DOHH2 (cell line): ENCODE results near the gene LRRC38.

Experiments used
- H3F3A ChIP-seq: fragments of 200-600 bp; sonication (generic), shearing (Covaris generic); 2 replicates; pipeline ENCODE4 v1.6.0; 2016; ENCODE audit warnings: antibody characterized with exemption, mild to moderate bottlenecking; ENCODE audit not compliant: control insufficient read depth, insufficient read depth
- H3K27ac ChIP-seq: fragments of 200-600 bp; sonication (generic); 2 replicates; pipeline ENCODE4 v1.5.1; 2014; ENCODE audit warnings: low read depth, mild to moderate bottlenecking, low read length, moderate library complexity
- H3K27me3 ChIP-seq: fragments of 200-600 bp; sonication (generic); 2 replicates; pipeline ENCODE4 v1.6.1; 2014; ENCODE audit warnings: mild to moderate bottlenecking, low read length, mixed read lengths; ENCODE audit not compliant: control insufficient read depth
- H3K36me3 ChIP-seq: fragments of 200-600 bp; sonication (generic); 2 replicates; pipeline ENCODE4 v1.6.1; 2014; ENCODE audit warnings: mild to moderate bottlenecking, low read length, moderate library complexity, mixed read lengths; ENCODE audit not compliant: control insufficient read depth
- H3K4me1 ChIP-seq: fragments of 200-600 bp; sonication (generic); 2 replicates; pipeline ENCODE4 v1.6.1; 2014; ENCODE audit warnings: mild to moderate bottlenecking, low read length, mixed read lengths; ENCODE audit not compliant: control insufficient read depth
- H3K4me2 ChIP-seq: fragments of 200-600 bp; sonication (generic); 2 replicates; pipeline ENCODE4 v1.6.0; 2014; ENCODE audit warnings: mild to moderate bottlenecking, low read length, moderate library complexity
- H3K4me3 ChIP-seq: fragments of 200-600 bp; sonication (generic); 2 replicates; pipeline ENCODE4 v1.5.1; 2014; ENCODE audit warnings: mild to moderate bottlenecking, low read length, mixed read lengths
- H3K79me2 ChIP-seq: fragments of 200-600 bp; sonication (generic); 2 replicates; pipeline ENCODE4 v1.6.1; 2014; ENCODE audit warnings: mild to moderate bottlenecking, low read length, mixed read lengths; ENCODE audit not compliant: control insufficient read depth
- H3K9me2 ChIP-seq: fragments of 200-600 bp; sonication (generic); replicated peaks from 2 replicates; pipeline ENCODE4 v1.6.1; 2014; ENCODE audit warnings: mild to moderate bottlenecking, low read length, mixed read lengths; ENCODE audit not compliant: control insufficient read depth
- H3K9me3 ChIP-seq: fragments of 200-600 bp; sonication (generic); 2 replicates; pipeline ENCODE4 v1.6.1; 2014; ENCODE audit warnings: antibody characterized with exemption, low read length, mixed read lengths; ENCODE audit not compliant: control insufficient read depth, insufficient read depth
- H4K20me1 ChIP-seq: fragments of 200-600 bp; sonication (generic); 2 replicates; pipeline ENCODE4 v1.6.0; 2014; ENCODE audit warnings: low read depth, mild to moderate bottlenecking, antibody characterized with exemption, low read length, moderate library complexity; ENCODE audit not compliant: control insufficient read depth, insufficient read depth
- CTCF ChIP-seq: fragments of 200-600 bp; sonication (generic); IDR thresholded peaks from one replicate; pipeline ENCODE4 v1.5.1; 2014; ENCODE audit warnings: antibody characterized with exemption, mild to moderate bottlenecking, low read depth, low read length; ENCODE audit not compliant: poor library complexity, severe bottlenecking
- EZH2phosphoT487 ChIP-seq: fragments of 200-600 bp; sonication (generic); IDR thresholded peaks from 2 replicates; pipeline ENCODE4 v1.6.1; 2017; ENCODE audit warnings: borderline replicate concordance, mild to moderate bottlenecking, antibody characterized with exemption, low read length, moderate library complexity, mixed read lengths

Gene LRRC38

GRCh38 chr1:13498553-13498952 is 15.2 kb downstream of the LRRC38 start:
- Histone ChIP-seq H3K9me2 (no peaks in the 10 kb centered on the region), H3K4me2 (no peak overlapping the region), H3F3A (no peaks in the 10 kb centered on the region), H3K27ac (no peak overlapping the region), H3K36me3 (no peaks in the 10 kb centered on the region), H3K4me3 (no peak overlapping the region), H3K27me3 (peaks cover 9% of the 10 kb centered on the region), H3K4me1 (no peaks in the 10 kb centered on the region), H3K9me3 (no peaks in the 10 kb centered on the region), H3K79me2 (no peaks in the 10 kb centered on the region), H4K20me1 (no peaks in the 10 kb centered on the region)
- no peak for TF ChIP-seq EZH2phosphoT487
- TF ChIP-seq CTCF = no peak

GRCh38 chr1:13495186-13495585 is 18.6 kb downstream of the LRRC38 start:
- Histone ChIP-seq H3K27me3 (peaks cover 9% of the 10 kb centered on the region), H3K79me2 (no peaks in the 10 kb centered on the region), H3F3A (no peaks in the 10 kb centered on the region), H3K4me3 (no peak overlapping the region), H3K9me2 (no peaks in the 10 kb centered on the region), H4K20me1 (no peaks in the 10 kb centered on the region), H3K27ac (no peak overlapping the region), H3K4me2 (no peak overlapping the region), H3K4me1 (no peaks in the 10 kb centered on the region), H3K36me3 (no peaks in the 10 kb centered on the region), H3K9me3 (no peaks in the 10 kb centered on the region)
- TF ChIP-seq EZH2phosphoT487 (no peak), CTCF (no peak)

GRCh38 chr1:13494712-13495111 is 19.1 kb downstream of the LRRC38 start:
- Histone ChIP-seq H3K4me3 (no peak overlapping the region), H3K4me1 (no peaks in the 10 kb centered on the region), H3K27ac (no peak overlapping the region), H3K4me2 (no peak overlapping the region), H3K9me2 (no peaks in the 10 kb centered on the region), H3K9me3 (no peaks in the 10 kb centered on the region), H3F3A (no peaks in the 10 kb centered on the region), H3K36me3 (no peaks in the 10 kb centered on the region), H3K79me2 (no peaks in the 10 kb centered on the region), H4K20me1 (no peaks in the 10 kb centered on the region), H3K27me3 (peaks cover 9% of the 10 kb centered on the region)
- TF ChIP-seq EZH2phosphoT487 = no peak
- TF ChIP-seq CTCF = no peak

- no peaks in the 10 kb centered on the region for H3F3A ChIP-seq
- no peak overlapping the region for H3K4me2 ChIP-seq
- TF ChIP-seq CTCF (no peak), EZH2phosphoT487 (no peak)
- H3K79me2 ChIP-seq = no peaks in the 10 kb centered on the region
- H3K9me2 ChIP-seq = no peaks in the 10 kb centered on the region
- no peak overlapping the region for H3K27ac ChIP-seq
- H3K4me1 ChIP-seq = no peaks in the 10 kb centered on the region
- no peaks in the 10 kb centered on the region for H4K20me1 ChIP-seq
- no peaks in the 10 kb centered on the region for H3K9me3 ChIP-seq
- peaks cover 9% of the 10 kb centered on the region for H3K27me3 ChIP-seq
- no peak overlapping the region for H3K4me3 ChIP-seq
- no peaks in the 10 kb centered on the region for H3K36me3 ChIP-seq
Observed at GRCh38 chr1:13494025-13494424, 19.8 kb downstream of the LRRC38 start.
